ENCODE measurements around the gene NMT1. TPM values are rescaled to one million over a fixed set of nuclear protein-coding genes. Genes with fewer than 3 reads are reported as not detected.

NMT1 gene
- total and polyA plus RNA-seq, 2 of the 13 experiments (the other 11 are each of a cell fraction or from before 2014, with no cell fraction given) = 75.7 to 142 TPM

GRCh38 chr17:45051060-45051719 lies 9.9 kb upstream of the NMT1 start, which contains the start of gene DCAKD (continued):
- TF ChIP-seq, protein P1, sequence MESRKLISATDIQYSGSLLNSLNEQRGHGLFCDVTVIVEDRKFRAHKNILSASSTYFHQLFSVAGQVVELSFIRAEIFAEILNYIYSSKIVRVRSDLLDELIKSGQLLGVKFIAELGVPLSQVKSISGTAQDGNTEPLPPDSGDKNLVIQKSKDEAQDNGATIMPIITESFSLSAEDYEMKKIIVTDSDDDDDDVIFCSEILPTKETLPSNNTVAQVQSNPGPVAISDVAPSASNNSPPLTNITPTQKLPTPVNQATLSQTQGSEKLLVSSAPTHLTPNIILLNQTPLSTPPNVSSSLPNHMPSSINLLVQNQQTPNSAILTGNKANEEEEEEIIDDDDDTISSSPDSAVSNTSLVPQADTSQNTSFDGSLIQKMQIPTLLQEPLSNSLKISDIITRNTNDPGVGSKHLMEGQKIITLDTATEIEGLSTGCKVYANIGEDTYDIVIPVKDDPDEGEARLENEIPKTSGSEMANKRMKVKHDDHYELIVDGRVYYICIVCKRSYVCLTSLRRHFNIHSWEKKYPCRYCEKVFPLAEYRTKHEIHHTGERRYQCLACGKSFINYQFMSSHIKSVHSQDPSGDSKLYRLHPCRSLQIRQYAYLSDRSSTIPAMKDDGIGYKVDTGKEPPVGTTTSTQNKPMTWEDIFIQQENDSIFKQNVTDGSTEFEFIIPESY (CRISPR knock-in tag; IDR thresholded peaks at IDR 0.05) = no peak
- TF ChIP-seq GFI1 (CRISPR knock-in tag; IDR thresholded peaks at IDR 0.05; ENCODE audit: borderline replicate concordance) (no peak), ZNF607 (CRISPR knock-in tag; IDR thresholded peaks at IDR 0.05; ENCODE audit: borderline replicate concordance) (peak; percentile 87), NR0B2 (CRISPR knock-in tag; IDR thresholded peaks at IDR 0.05) (0 out of 2 replicates have a peak, but pooled peaks have one; percentile 31), ZNF772 (CRISPR knock-in tag; IDR thresholded peaks at IDR 0.05) (no peak), CCDC6 (CRISPR knock-in tag; IDR thresholded peaks at IDR 0.05) (peak; percentile 47; the same call in 1 of the 2 replicates), ZKSCAN8 (CRISPR knock-in tag; IDR thresholded peaks at IDR 0.05; ENCODE audit: borderline replicate concordance) (no peak), RXRB (CRISPR knock-in tag; IDR thresholded peaks at IDR 0.05; ENCODE audit: borderline replicate concordance) (no peak), ZNF766 (CRISPR knock-in tag; IDR thresholded peaks at IDR 0.05; ENCODE audit: borderline replicate concordance) (peak; percentile 28; the same call in 1 of the 2 replicates), ADNP (CRISPR knock-in tag; IDR thresholded peaks at IDR 0.05) (0 out of 2 replicates have a peak, but pooled peaks have one; percentile 44), ZNF160 (CRISPR knock-in tag; IDR thresholded peaks at IDR 0.05) (0 out of 2 replicates have a peak, but pooled peaks have one; percentile 48), HDAC1 (CRISPR knock-in tag; IDR thresholded peaks at IDR 0.05) (peak; percentile 72), ZNF530 (CRISPR knock-in tag; IDR thresholded peaks at IDR 0.05; ENCODE audit: low read depth) (no peak), ZNF333 (CRISPR knock-in tag; IDR thresholded peaks at IDR 0.05; ENCODE audit: borderline replicate concordance) (0 out of 2 replicates have a peak, but pooled peaks have one; percentile 41), ZNF317 (CRISPR knock-in tag; IDR thresholded peaks at IDR 0.05) (no peak)
- TF ChIP-seq, protein P2, sequence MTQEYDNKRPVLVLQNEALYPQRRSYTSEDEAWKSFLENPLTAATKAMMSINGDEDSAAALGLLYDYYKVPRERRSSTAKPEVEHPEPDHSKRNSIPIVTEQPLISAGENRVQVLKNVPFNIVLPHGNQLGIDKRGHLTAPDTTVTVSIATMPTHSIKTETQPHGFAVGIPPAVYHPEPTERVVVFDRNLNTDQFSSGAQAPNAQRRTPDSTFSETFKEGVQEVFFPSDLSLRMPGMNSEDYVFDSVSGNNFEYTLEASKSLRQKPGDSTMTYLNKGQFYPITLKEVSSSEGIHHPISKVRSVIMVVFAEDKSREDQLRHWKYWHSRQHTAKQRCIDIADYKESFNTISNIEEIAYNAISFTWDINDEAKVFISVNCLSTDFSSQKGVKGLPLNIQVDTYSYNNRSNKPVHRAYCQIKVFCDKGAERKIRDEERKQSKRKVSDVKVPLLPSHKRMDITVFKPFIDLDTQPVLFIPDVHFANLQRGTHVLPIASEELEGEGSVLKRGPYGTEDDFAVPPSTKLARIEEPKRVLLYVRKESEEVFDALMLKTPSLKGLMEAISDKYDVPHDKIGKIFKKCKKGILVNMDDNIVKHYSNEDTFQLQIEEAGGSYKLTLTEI (CRISPR knock-in tag; conservative IDR thresholded peaks at IDR 0.05) = no peak
- TF ChIP-seq, protein P3, sequence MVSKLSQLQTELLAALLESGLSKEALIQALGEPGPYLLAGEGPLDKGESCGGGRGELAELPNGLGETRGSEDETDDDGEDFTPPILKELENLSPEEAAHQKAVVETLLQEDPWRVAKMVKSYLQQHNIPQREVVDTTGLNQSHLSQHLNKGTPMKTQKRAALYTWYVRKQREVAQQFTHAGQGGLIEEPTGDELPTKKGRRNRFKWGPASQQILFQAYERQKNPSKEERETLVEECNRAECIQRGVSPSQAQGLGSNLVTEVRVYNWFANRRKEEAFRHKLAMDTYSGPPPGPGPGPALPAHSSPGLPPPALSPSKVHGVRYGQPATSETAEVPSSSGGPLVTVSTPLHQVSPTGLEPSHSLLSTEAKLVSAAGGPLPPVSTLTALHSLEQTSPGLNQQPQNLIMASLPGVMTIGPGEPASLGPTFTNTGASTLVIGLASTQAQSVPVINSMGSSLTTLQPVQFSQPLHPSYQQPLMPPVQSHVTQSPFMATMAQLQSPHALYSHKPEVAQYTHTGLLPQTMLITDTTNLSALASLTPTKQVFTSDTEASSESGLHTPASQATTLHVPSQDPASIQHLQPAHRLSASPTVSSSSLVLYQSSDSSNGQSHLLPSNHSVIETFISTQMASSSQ (IDR thresholded peaks at IDR 0.05; ENCODE audit: low read depth) = no peak
- TF ChIP-seq, protein P3 (CRISPR knock-in tag; IDR thresholded peaks at IDR 0.05; ENCODE audit: borderline replicate concordance) = peak; percentile 14; the same call in 1 of the 2 replicates
- TF ChIP-seq, protein P4, sequence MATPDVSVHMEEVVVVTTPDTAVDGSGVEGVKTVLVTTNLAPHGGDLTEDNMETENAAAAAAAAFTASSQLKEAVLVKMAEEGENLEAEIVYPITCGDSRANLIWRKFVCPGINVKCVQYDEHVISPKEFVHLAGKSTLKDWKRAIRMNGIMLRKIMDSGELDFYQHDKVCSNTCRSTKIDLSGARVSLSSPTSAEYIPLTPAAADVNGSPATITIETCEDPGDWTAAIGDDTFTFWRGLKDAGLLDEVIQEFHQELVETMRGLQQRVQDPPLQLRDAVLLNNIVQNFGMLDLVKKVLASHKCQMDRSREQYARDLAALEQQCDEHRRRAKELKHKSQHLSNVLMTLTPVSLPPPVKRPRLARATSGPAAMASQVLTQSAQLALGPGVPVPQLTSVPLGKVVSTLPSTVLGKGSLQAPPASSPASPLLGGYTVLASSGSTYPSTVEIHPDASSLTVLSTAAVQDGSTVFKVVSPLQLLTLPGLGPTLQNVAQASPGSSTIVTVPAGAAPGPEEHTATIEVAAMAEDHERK (CRISPR knock-in tag; IDR thresholded peaks at IDR 0.05; ENCODE audit: low read depth) = peak; percentile 62; the same call in 1 of the 2 replicates

Data from HepG2 (cell line).